Upper lobe of left lung (tissue), 4 donors: Measurements from ENCODE around the gene RAD50.

Experiments used
- POLR2A ChIP-seq, 4 donors: fragments of 450-650 bp; IDR thresholded peaks; one replicate each; pipeline ENCODE4 v1.5.1; 2016 to 2017; ENCODE audit warnings: antibody characterized with exemption in 4 of 4, mild to moderate bottlenecking in 2 of 4
- TF ChIP-seq, protein P1 (sequence below), 6 experiments: fragments of 450-650 bp in 4 of 6; fragments of 200-600 bp in 2 of 6; sonication (generic) in 2 of 6; IDR thresholded peaks; one replicate each; pipeline ENCODE4 v1.5.1; 2016 to 2019; ENCODE audit warnings: antibody characterized with exemption in 6 of 6

DNA sequence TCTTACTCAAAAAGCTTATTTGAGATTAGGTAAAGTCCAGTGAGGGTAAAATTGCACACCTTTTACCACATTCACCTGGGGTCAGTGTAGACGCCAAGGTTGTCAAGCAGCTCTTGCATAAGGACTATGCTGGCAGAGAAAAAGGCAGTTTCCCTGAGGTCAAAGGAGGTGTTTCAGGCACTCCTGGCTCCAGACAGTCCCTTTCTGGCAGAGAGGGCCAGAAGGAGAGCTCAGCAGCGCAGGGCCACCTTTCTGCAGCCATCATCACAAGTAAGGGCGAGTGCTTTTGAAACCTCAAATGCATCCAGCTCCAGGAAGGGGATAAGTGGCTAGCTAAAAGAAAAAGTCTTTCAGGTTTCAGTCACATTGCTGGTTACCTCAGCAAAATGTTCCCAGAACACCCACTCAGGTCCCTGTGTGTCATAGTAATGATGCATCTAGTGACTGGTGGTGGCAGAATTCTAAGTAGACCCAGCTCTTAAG lies 84.5 kb downstream of the RAD50 start:
- TF ChIP-seq, protein P1, sequence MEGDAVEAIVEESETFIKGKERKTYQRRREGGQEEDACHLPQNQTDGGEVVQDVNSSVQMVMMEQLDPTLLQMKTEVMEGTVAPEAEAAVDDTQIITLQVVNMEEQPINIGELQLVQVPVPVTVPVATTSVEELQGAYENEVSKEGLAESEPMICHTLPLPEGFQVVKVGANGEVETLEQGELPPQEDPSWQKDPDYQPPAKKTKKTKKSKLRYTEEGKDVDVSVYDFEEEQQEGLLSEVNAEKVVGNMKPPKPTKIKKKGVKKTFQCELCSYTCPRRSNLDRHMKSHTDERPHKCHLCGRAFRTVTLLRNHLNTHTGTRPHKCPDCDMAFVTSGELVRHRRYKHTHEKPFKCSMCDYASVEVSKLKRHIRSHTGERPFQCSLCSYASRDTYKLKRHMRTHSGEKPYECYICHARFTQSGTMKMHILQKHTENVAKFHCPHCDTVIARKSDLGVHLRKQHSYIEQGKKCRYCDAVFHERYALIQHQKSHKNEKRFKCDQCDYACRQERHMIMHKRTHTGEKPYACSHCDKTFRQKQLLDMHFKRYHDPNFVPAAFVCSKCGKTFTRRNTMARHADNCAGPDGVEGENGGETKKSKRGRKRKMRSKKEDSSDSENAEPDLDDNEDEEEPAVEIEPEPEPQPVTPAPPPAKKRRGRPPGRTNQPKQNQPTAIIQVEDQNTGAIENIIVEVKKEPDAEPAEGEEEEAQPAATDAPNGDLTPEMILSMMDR (IDR thresholded peaks at IDR 0.05), result no peak
- no peak for TF ChIP-seq POLR2A (IDR thresholded peaks at IDR 0.05)
